Activated CD8-positive, alpha-beta memory T cell treated with anti-CD3 and anti-CD28 coated beads for 48 hours (primary cell): ENCODE measurements around the gene HIPK2.

ENCODE experiments used
- DNase-seq, 3 experiments: peaks; one replicate each; pipeline ENCODE4 v3.0.0-alpha.2; 2020; ENCODE audit warnings: low read depth in 2 of 3, low spot score in 2 of 3

The HIPK2 gene

GRCh38 chr7:139753081-139753692, 24.6 kb downstream of the HIPK2 start:
- DNase-seq: no peak

- no peak for DNase-seq
Observed at GRCh38 chr7:139752604-139753003, 25.2 kb downstream of the HIPK2 start.

GRCh38 chr7:139752148-139752547, 25.6 kb downstream of the HIPK2 start:
- DNase-seq: no peak

GRCh38 chr7:139750459-139751095, 27.2 kb downstream of the HIPK2 start:
- DNase-seq: no peak

DNA sequence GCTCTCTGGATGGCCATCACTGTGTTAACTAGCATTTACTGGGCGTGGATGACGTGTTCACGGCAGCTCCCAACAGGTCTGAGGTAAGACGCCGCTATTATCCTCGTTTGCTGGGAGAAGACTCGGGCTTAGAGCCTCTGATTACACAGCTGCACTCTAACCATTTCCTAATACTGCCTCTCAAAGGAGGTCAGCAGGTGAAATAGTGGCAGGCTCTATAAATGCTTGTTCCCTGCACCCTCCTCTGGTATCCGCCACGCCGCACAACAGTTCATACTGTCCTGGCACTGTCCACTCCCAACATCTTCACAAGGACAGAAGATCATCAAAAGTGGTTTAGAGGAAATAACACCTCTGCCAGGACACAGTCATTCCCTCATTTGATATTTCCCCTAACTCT, 28.3 kb downstream of the HIPK2 start:
- DNase-seq: no peak

GRCh38 chr7:139748941-139749340, 28.9 kb downstream of the HIPK2 start:
- no peak for DNase-seq

- DNase-seq: no peak
Observed at GRCh38 chr7:139748373-139748765, 29.4 kb downstream of the HIPK2 start.

DNA sequence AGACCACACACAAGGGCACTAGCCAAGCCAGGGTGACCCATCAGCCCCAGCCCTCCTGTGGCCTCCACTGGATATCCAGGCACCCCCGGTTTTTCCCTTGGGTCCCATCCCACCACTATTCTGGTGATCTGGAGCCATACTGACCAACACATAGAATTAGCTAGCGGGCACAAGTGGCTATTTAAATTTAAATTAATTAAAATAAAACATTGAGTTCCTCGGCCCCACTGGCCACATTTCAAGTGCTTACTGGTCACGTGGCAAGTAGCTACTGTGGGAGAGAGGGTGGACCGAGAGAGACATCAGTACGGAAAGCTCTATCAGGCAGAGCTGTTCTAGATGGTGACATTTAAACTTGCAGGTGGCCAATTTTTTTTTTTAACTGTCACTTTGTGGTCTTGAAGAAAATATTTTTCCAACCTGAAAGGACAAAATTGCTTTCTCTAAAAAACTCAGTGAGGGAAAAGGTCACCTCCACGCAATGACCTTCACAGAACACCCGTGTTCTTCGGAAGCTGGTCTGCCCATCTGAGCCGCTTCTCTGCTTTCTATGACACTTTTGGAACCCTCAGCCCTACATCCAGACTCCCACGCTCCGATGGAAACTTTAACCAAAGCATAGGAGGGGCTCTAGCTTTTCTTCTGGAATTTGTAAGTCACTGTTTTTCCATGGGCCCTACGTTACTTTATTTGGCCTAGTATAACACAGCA, 30.0 kb downstream of the HIPK2 start:
- DNase-seq: no peak

GRCh38 chr7:139746652-139747051, 31.1 kb downstream of the HIPK2 start:
- DNase-seq: no peak

DNA sequence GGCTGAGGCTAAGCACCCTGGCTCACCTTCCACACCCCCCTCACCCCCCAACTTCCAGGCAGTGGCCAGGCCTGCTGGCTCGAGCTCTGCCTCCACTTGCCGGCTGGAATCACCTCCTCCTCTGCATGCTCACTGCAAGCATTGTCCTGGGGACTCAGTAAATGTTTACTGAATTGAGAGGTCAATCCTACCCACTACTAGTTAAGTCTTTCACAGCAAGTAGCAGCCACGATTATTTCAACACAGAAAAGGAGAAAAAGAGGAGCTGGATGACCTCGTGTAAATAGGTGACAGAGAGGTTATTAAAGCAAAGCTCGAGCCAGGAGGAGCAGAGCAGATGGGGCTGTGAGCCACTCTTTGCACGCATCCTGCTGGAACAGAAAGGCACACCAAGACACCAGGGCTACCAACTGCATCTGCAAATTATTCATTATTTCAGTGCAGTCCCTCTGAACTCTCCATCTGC, 32.1 kb downstream of the HIPK2 start:
- no peak for DNase-seq

GRCh38 chr7:139744768-139745677, 32.8 kb downstream of the HIPK2 start:
- no peak for DNase-seq

- no peak for DNase-seq
Observed at GRCh38 chr7:139743967-139744767, 33.6 kb downstream of the HIPK2 start.

GRCh38 chr7:139743267-139743966, 34.4 kb downstream of the HIPK2 start:
- DNase-seq: no peak

- DNase-seq: no peak
Observed at GRCh38 chr7:139741789-139742344, 35.9 kb downstream of the HIPK2 start.

GRCh38 chr7:139741239-139741638, 36.6 kb downstream of the HIPK2 start:
- DNase-seq: no peak

DNA sequence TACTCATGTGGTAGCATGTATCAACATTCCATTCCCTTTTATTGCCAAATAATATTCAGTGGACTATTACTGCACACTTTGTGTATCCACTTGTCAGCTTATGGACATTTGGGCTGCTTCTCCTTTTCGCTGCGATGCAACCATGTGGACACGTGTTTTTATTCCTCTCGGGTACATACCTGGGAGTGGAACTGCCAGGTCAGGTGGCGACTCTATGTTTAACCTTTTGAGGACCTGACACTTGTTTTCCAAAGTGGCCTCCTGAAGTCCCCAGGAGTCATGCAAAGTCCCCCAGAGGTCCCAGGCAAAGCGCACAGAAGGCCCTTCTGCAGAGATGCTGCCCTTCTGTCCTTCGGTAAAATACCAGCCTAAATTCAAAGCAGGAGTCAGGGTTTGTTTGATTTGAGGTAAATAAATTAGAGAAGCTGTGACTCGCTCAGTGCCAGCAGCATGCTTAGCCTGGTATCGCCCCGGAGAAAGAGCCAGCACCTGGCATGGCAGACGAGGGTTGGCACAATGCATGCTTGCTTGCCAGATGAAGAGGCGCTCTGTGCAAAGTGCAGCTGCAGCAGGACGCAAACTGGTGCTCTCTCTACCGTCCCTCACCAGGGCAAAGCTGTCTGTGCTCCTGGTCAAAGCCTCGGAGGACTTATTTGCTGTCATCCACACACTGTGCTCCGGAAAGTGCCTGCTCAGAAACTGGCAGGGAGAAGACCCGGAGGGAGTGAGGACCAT, 37.8 kb downstream of the HIPK2 start:
- DNase-seq: no peak

- no peak for DNase-seq
Observed at GRCh38 chr7:139738772-139739171, 39.0 kb downstream of the HIPK2 start.

DNA sequence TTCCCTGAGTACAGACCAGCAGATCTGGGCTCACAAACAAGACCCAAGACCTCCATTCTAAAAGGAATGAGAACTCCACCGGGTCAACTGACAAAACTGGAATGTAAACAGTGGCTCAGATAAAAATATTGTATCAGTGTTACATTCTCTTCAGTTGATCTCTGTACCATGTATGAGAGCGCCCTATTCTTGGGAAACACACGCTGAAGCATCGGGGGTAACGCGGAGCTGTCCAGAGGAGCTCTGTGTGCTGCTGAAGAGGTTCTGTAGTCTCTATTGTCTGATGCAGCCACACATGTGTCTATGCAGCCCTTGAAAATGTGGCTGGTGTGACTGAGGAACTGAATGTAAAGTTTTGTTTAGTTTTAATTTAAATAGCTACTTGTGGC, 39.7 kb downstream of the HIPK2 start:
- DNase-seq: no peak
